GM18526 (cell line): ENCODE results near the gene CRYGD.

ENCODE experiments used
- POLR2A ChIP-seq: IDR thresholded peaks from 3 replicates; pipeline ENCODE4 v1.6.1; 2011; ENCODE audit not compliant: insufficient read length; ENCODE audit errors: extremely low read depth

CRYGD gene

DNA sequence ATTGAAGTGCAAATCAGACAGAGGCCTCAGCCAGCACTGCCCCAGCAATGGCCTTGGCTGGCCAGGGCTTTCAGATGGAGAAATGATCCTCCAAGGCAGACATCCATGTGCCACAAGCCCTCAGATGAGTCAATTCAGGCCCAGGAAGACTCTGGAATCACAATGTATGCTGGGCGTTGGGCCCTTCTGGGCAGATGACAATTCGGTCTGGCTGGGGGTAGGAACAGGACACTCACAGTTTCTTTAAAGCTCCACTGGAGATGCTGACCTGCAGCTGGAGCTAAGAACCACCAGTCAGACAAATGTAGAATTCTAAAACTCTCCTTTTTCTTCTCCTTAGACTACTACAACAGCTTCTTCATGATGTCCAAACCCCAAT lies 12.4 kb upstream of the CRYGD start:
- TF ChIP-seq POLR2A: no peak

DNA sequence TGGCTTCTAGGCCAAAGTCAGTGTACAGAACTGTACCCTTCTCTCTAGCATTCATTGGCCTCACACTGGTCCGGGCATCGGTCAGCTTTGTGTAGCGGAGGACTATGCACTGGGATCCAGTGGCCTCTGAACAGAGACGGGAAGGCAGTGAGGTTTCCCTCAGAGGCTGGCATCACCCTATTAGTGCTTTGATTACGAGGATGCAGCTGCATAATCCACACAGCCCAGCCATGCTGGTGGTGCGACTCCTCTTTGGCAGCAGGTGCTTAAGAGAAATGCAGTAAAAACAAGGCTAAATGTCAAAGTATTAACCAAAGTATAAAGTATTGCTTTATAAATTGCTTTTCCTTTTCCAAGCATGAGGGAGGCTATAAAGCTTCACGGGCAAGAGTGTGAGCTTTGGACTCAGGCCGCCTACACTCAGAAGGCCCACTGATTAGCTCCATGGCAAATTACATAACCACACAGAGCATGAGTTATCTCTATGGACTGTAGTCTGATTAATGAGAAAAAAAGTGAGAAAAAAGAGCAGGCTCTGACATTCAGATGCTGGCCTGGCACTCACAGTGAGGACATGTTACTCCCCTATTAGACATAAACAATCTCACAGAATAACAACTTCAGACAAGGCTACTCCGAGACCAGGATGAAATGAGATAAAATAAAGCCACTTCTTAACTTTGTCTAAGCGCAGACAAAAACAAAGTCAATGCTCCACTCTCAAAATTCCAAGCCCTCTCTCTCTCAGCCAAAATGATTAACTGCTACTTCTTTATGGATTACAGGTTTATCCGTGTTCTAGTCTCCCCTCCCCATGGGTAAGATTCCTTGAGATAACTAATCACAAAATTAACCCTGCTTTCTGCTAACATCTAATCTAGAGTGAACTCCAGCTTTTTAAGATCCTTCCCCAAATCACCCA lies 11.7 kb upstream of the CRYGD start:
- TF ChIP-seq POLR2A: no peak

DNA sequence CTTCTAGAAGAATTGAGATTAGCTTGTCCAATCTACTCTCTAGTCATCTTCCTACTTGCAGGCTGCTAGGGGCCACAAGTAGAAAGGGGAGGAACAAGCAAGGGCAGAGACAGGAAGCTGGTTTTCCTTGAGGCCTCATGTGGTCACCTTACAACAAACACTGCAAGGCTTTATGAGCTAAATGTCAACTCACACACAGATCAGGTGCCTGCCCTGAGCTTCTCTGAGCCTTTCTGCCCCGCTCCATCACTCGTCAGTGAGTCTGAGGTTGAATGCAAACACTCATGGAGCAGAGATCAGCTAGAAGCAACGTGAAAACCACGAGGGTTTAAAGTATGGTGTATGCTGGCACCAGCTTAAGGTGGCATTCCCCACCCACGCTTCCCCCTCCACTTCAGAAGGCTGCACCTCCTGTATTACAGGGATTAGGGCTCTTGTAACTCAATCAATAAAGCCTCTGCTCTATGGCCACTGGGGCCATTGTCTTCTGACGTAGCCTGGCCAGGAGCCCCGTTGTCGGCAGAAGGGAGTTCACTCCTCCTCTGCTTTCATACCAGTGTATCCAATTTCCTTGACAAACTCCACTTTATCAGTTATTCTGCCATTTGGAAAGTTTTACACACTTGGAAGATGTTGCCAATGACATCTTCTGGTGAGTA lies 10.7 kb upstream of the CRYGD start:
- no peak for TF ChIP-seq POLR2A

DNA sequence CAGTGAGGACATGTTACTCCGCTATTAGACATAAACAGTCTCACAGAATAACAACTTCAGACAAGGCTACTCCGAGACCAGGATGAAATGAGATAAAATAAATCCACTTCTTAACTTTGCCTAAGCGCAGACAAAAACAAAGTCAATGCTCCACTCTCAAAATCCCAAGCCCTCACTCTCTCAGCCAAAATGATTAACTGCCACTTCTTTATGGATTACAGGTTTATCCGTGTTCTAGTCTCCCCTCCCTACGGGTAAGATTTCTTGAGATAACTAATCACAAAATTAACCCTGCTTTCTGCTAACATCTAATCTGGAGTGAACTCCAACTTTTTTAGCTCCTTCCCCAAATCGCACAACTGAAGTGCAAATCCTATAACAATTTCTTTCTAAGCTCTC lies 6.4 kb upstream of the CRYGD start:
- no peak for TF ChIP-seq POLR2A

DNA sequence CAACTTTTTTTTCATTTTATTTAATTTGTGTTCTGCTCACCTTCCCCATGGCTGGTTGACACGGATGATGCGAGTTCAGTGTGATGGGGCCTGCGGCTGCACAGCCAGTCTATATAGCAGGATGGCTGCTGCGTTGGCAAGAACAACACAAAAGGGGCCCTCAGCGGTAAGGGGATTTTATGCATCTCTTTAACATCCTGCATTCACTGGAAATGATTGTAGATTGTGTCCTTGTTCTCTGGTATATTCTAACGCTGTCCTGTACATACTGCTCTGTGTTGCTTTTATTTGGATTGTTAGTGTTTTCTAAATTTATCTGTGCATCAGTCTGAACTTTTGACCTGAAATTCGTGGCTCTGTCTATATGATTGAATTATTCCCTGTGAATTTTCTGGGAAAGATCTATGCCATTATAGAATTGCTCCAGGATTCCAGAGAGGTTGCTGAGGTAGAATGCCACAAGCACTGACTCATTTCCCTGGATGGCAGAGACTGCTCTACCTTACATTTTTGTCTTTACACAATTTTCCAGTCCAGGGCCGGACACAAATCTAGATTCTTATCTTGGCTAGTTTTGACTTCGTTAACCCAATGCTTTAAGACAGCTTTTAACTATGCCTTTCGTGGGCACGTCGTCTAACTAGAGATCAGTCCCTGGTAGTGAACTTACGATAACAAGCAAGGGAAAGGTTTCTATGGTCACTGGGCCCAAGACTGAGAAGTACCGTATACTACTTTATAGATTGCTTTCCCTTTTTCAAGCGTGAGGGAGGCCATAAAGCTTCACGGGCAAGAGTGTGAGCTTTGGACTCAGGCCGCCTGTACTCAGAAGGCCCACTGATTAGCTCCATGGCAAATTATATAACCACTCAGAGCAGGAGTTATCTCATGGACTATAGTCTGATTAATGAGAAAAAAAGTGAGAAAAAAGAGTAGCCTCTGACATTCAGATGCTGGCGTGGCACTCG lies 5.7 kb upstream of the CRYGD start, which contains the start of gene CRYGC:
Gene CRYGC (minus strand): TSS at position 85 of the 968 bp plus-strand sequence. CDS start 36 bp downstream, at position 49.
- no peak for TF ChIP-seq POLR2A

DNA sequence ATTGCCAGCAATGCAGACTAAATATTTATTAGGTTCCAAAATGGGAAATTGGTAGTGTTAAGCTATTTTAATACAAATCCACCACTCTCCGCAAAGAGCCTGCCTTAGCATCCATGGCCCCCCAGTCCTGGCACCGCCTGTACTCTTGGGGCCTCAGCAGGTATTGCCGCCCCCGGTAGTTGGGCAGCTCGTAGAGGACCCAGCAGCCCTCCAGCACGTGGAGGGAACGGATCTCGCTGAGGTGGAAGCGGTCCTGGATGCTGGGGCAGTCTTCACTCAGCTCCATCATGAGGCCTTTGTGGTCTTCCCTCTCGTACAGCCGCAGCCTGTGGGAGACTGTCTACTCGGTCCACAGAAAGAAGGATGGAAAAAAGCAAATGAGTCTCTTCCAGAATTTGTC lies 3.8 kb upstream of the CRYGD start:
- TF ChIP-seq POLR2A: no peak

DNA sequence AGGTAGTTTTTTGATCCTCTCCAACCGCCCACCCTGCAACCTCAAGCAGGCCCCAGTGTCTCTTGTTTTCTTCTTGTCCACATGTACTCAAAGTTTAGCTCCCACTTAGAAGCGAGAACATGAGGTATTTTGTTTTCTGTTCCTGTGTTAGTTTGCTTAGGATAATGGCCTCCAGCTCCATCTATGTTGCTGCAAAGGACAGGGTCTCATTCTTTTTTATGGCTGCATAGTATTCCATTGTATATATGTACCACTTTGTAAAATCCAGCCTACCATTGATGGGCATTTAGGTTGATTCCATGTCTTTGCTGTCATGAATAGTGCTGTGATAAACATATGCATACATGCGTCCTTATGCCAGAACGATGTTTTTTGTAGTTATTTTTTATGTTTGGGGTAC lies 2.8 kb upstream of the CRYGD start:
- no peak for TF ChIP-seq POLR2A

DNA sequence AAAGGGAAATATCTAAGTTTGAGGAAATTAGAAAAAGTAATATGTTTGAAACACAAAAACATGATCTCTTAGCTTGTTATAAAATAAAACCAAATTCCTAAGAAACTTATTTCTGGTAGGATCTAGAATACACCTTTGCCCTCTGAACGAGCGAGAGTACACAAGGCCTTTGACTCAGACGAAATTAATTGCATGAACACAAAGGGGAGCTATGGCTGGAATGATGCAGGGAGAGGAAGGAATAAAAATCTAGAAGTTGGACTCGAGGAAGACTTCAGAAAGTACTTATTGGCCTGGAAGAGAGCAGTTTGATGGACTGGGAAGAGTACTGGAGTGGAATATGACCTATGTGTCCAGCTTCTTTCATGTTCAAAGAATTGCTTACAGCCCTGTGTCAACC lies 927 bp upstream of the CRYGD start:
- no peak for TF ChIP-seq POLR2A

DNA sequence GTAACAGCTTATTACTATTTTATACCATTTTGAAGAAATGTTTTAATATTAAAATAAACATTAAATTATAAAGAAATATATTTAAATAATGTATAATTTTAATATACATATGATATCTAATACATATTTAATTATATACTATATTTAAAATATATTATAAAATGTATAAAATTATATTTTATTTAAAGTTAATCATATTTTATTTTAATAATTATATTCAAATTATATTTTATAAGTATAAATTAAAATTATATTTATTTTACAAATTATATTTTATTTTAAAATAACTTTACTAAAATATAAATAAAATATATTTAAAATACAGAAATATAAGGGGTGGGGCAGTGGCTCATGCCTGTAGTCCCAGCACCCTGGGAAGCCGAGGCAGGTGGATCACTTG lies 2.1 kb downstream of the CRYGD start:
- TF ChIP-seq POLR2A: no peak

DNA sequence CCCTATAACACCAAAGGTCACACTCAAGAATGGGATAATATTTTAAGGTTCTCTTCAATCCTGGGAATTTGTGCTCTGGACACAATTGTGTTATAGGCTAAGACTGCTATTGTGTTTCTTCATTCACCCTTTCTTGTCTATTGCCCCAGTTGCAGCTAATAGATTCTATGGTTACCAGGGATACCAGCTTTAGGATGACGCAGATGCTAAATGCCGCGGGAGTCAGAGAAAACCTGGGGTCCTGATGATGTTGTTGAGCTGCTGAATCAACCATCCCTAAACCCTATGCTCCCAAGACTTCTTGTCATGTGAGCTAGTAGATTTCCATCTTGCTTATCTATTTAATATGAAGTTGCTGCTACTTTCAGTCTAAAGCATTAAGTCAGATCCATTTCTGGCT lies 5.4 kb downstream of the CRYGD start:
- TF ChIP-seq POLR2A: no peak

DNA sequence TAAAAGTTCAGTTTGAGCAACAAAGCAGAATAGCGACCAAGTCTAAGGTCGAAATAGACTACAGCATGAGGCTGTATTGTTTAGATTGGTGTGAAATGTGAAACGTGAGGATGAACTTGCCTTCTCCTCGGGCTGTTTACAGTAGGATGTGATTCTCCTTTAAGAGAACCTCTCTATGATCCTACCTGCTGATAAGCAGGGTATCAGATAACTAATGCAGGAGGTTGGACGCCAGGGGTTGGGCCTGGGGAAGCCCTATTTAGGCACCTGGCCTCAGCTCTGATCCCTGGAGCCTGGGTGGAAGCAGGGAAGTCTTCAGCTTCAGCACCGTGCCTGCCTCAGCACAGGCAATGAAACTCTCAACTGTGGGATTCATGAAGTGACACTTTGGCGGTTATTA lies 11.4 kb downstream of the CRYGD start:
- no peak for TF ChIP-seq POLR2A

DNA sequence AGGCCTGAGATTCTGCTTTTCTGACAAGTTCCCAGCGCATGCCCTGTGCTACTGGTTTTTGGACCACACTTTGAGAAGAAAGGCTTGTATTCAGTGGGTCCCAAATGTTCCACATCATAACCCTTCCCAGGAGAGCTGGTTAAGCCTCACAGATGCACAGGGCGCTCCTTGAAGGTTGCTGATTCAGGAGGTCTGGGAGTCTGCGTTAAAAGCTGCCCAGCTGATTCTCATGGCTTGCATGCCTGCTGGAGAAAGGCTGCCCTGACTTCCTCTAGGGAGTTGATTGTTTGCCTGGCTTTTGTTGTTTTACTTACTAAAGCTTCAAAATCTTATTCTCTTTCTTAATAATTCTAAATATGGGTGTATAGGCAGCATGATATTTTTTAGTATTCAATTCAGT lies 20.7 kb downstream of the CRYGD start:
- no peak for TF ChIP-seq POLR2A

DNA sequence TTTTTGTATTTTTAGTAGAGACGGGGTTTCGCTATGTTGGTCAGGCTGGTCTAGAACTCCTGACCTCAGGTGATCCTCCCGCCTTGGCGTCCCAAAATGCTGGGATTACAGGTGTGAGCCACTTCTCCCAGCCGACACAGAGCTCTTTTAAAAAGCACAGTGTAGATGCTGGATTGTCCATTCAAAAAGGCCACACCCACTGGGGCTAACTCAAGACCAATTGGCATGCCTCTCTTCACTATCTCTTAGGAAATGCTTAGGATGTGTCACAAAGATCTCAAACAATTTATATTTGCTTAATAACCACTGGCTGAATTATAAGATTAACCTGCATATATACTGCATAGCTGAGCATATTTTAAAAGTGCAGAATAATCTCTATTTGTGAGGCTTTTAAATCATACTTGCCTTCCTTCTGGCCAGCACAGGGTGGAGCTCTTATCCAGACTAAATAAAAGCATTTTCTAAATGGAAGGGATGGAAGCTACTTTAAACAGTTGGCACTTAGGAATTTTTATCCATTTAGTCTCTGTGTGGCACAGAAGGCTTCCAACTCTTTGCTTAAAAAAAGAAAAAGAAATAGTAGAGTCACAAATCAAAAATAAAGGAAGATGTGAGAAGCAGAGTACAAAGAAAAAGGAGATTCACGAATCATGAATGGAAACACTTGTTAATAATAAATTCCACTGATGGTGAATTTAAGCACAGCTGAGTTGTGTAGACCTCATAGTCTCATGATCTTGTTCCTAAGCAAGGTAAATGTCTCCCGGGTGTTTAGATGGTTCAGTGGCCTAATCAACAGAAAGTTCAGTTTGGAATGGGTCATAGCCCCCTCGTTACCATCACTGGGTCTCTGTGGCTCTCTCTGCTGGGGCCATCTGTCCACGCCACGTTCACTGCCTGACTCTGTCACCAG lies 22.4 kb downstream of the CRYGD start:
- no peak for TF ChIP-seq POLR2A
